Articular chondrocyte of knee joint (primary cell): Measurements from ENCODE around the gene TARDBP. TPM values are rescaled to one million over a fixed set of nuclear protein-coding genes. Genes with fewer than 3 reads are reported as not detected.

Experiments used
- total RNA-seq: library from RNA; depleted of rRNA; stranded (reverse); fragments of >200 nt; gene quantifications from 2 replicates; pipeline ENCODE4 v1.2.3, GENCODE V29; 2012

The TARDBP gene
- 59.3 and 71.3 TPM in 2 replicates for total RNA-seq

DNA sequence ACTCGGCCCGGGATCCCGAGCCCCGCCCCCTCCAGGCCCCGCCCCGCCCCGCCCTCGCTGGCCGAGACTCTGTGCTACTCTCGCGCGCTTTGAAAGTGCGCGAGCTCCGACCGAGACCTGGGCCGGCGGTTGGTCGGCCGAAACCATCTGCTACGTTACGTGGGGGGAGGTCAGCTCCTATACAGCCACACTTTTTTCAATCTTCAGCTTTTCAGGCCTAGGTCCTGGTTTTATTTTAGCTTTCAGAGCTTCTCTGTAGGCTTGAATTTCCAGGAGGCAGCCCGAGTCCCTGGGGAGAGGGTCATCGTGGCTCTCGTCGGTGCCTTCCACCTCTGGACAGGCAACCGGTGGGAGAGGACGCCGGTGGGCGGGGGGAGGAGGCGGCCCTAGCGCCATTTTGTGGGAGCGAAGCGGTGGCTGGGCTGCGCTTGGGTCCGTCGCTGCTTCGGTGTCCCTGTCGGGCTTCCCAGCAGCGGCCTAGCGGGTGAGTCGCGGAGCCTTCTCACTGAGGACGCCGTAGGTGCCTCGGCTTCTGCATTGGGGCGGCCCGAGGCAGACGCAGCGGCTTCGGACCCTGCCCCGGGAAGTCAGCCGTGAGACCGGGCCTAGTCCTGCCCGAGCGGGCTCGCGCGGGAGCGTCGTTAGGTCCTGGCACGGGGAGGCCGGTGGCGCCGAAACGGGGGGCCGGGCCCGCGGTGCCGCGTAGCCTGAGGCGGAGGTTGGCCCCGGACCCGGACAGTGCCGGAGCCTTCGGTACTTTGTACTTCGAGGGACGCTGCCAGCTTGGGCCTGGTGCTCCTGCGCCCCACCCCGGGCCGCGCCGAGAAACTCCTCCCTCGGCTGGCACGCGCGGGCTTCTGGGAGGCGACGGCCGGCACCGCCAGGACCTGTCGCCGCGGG lies at the start of gene TARDBP:
Gene TARDBP, plus strand, starts transcription at position 395 of the 900 bp plus-strand sequence. CDS start 1,074 bp downstream, outside the sequence.

DNA sequence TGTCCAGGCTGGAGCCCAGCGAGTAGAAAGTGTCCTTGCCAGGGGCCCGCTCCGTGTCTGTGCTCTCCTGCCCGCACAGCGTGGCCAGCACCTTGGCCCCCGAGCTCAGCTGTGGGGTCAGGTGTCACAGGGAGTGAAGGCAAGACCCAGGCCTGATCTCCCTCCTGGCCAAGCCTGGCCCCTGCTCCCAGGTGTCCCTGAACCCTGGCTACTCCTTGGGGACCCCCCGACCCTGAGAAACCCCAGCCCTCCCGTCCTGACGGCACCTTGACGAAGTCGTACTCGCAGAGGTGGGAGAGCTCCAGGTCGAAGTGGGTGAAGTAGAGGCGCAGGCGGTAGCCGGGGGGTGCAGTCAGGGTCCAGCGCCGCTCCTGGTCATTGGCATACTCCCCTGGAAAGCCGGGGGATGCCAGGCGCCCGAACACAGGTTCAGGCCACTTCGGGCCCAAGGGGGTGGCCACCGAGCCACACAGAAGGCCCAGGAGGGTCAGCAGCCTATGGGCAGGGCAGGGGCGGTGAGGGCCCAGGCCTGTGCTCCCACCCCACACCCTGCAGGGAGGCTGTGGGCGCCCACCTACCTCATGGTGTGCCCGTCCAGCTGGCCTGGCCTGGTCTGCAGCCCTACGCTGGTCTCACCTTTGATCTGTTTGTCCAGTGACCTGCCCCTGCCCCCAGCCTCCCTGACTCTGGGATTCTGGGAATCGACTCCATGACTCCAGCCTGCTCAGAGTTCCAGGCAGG lies 34.3 kb downstream of the TARDBP start, which contains the start of gene MASP2:
Gene MASP2, minus strand, starts transcription at position 615 of the 741 bp plus-strand sequence. Its CDS starts 32 bp downstream, at position 583.

GRCh38 chr1:11059968-11060830 lies 47.7 kb downstream of the TARDBP start, which contains the start of gene SRM:
Gene SRM (minus strand): TSS chr1:11060018. CDS start chr1:11059943, 75 bp downstream.

Other genes starting within 250 kb of the TARDBP start
- gene CASZ1, start 216.0 kb upstream of the TARDBP start, total RNA-seq, result 0.43 and 1.7 TPM in 2 replicates
- 0.11 TPM in 1 of 2 replicates, not detected in the other for gene MASP2, start 34.6 kb downstream of the TARDBP start, total RNA-seq
- 21.2 and 27.2 TPM in 2 replicates for gene SRM, start 47.4 kb downstream of the TARDBP start, total RNA-seq
- gene EXOSC10, start 87.2 kb downstream of the TARDBP start, total RNA-seq, result 54.0 and 58.9 TPM in 2 replicates
- 2.9 and 6.8 TPM in 2 replicates for gene ANGPTL7, start 176.7 kb downstream of the TARDBP start, total RNA-seq
- 32.9 and 34.3 TPM in 2 replicates for gene MTOR, start 249.9 kb downstream of the TARDBP start, total RNA-seq